ENCODE data around the gene POPDC3.
"Not testable (repeated sequence)": the region's sequence is repeated elsewhere in the genome, so short reads cannot be mapped to it uniquely, and the experiment has no call there.

Gene POPDC3

GRCh38 chr6:105179244-105180065 lies at the start of gene POPDC3:
TSS of gene POPDC3 (minus strand) at chr6:105180014. CDS start at chr6:105161909, 18,105 bp downstream.
- DNase-seq (ENCODE audit: low spot score) = no peak

- DNase-seq (ENCODE audit: low spot score) = no peak
Observed at GRCh38 chr6:105227295-105227767, 47.5 kb upstream of the POPDC3 start.

- DNase-seq (ENCODE audit: low spot score) = no peak
Observed at GRCh38 chr6:105226598-105227294, 46.9 kb upstream of the POPDC3 start.

GRCh38 chr6:105223242-105223641 lies 43.4 kb upstream of the POPDC3 start:
- no peak for DNase-seq (ENCODE audit: low spot score)

GRCh38 chr6:105221219-105221618 lies 41.4 kb upstream of the POPDC3 start:
- not testable (repeated sequence) for DNase-seq (ENCODE audit: low spot score)

- DNase-seq (ENCODE audit: low spot score) = no peak
Observed at GRCh38 chr6:105220186-105220585, 40.4 kb upstream of the POPDC3 start.

GRCh38 chr6:105219218-105219617 lies 39.4 kb upstream of the POPDC3 start:
- DNase-seq (ENCODE audit: low spot score) = not testable (repeated sequence)

- no peak for DNase-seq (ENCODE audit: low spot score)
Observed at GRCh38 chr6:105215506-105215905, 35.7 kb upstream of the POPDC3 start.

GRCh38 chr6:105214668-105215067 lies 34.9 kb upstream of the POPDC3 start:
- no peak for DNase-seq (ENCODE audit: low spot score)

GRCh38 chr6:105213272-105213671 lies 33.5 kb upstream of the POPDC3 start:
- DNase-seq (ENCODE audit: low spot score) = no peak

GRCh38 chr6:105212587-105212986 lies 32.8 kb upstream of the POPDC3 start:
- DNase-seq (ENCODE audit: low spot score) = no peak

- no peak for DNase-seq (ENCODE audit: low spot score)
Observed at GRCh38 chr6:105211831-105212230, 32.0 kb upstream of the POPDC3 start.

GRCh38 chr6:105210932-105211531 lies 31.2 kb upstream of the POPDC3 start:
- DNase-seq (ENCODE audit: low spot score) = no peak

GRCh38 chr6:105209950-105210706 lies 30.3 kb upstream of the POPDC3 start:
- no peak for DNase-seq (ENCODE audit: low spot score)

- no peak for DNase-seq (ENCODE audit: low spot score)
Observed at GRCh38 chr6:105207524-105208269, 27.9 kb upstream of the POPDC3 start.

GRCh38 chr6:105204768-105205167 lies 25.0 kb upstream of the POPDC3 start:
- no peak for DNase-seq (ENCODE audit: low spot score)

GRCh38 chr6:105204331-105204730 lies 24.5 kb upstream of the POPDC3 start:
- DNase-seq (ENCODE audit: low spot score) = no peak

GRCh38 chr6:105202486-105202885 lies 22.7 kb upstream of the POPDC3 start:
- DNase-seq (ENCODE audit: low spot score) = no peak

- no peak for DNase-seq (ENCODE audit: low spot score)
Observed at GRCh38 chr6:105200133-105200730, 20.4 kb upstream of the POPDC3 start.

GRCh38 chr6:105199711-105200110 lies 19.9 kb upstream of the POPDC3 start:
- no peak for DNase-seq (ENCODE audit: low spot score)

- DNase-seq (ENCODE audit: low spot score) = no peak
Observed at GRCh38 chr6:105196076-105196475, 16.3 kb upstream of the POPDC3 start.
